ENCODE results near the gene RTEL1. TPM values are rescaled to one million over a fixed set of nuclear protein-coding genes. Genes with fewer than 3 reads are reported as not detected.

Gene RTEL1
- total RNA-seq, 1 experiment from 2014 or later: 6.4 TPM

DNA sequence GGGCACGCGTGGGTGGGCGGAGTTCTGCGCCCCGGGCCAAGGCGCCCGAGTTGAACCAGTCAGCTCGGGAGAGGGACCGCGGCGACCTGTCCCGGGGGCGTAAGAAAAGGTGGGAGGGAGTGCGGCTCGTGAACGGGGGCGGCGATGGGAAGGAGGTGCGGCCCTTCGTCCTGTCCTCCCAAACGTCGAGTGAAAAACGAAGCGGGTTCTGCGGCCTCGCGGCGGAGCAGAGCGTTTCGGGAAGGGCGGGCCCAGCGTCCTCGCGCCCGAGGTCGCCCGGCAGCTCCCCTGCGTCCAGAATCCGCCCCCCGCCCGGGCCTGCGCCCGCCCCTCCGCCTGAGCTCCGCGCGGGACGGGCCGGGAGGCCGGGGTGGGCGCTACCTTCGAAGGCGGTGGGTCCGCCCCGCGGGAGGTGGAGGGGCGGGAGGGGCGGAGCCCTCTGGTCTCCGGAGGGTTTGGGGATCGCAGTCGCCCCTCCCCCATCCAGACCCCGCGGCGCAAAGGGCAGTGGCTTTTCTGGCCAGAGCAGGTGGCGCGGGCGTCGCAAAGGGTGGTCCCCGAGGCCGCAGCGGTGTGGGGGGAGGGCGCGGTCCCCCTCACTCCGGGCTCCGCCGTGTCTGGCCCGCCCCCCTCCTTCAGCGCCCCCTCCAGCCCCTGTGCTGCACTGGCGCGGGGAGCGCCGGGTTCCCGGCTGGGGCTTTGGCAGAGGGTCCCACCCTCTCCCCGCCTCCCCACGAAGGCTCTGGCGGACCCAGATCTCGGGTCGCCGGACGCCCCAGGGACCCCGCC, 5.7 kb upstream of the RTEL1 start:
- H3K27ac ChIP-seq (ENCODE audit: low read length): no peak overlapping the region
- no peaks in the 10 kb centered on the region for H4K20me1 ChIP-seq (ENCODE audit: insufficient read depth, low read depth, low read length)
- no peak overlapping the region for H2AFZ ChIP-seq (ENCODE audit: low read length)
- H3K9ac ChIP-seq (ENCODE audit: low read length): no peak overlapping the region
- H3K4me1 ChIP-seq (ENCODE audit: low read length): peaks cover 3% of the 10 kb centered on the region
- H3K4me3 ChIP-seq (ENCODE audit: low read length): no peak overlapping the region
- no peak for DNase-seq
- H3K27me3 ChIP-seq (ENCODE audit: low read length): no peaks in the 10 kb centered on the region
- H3K36me3 ChIP-seq (ENCODE audit: insufficient read depth, low read length): no peaks in the 10 kb centered on the region
- no peaks in the 10 kb centered on the region for H3K9me3 ChIP-seq (ENCODE audit: low read length)
- no peaks in the 10 kb centered on the region for H3K79me2 ChIP-seq (ENCODE audit: low read length)
- H3K9me2 ChIP-seq (replicated peaks; ENCODE audit: insufficient read depth, low read length): no peaks in the 10 kb centered on the region
- no peak overlapping the region for H3K4me2 ChIP-seq (ENCODE audit: low read depth, low read length, poor library complexity, severe bottlenecking)

DNA sequence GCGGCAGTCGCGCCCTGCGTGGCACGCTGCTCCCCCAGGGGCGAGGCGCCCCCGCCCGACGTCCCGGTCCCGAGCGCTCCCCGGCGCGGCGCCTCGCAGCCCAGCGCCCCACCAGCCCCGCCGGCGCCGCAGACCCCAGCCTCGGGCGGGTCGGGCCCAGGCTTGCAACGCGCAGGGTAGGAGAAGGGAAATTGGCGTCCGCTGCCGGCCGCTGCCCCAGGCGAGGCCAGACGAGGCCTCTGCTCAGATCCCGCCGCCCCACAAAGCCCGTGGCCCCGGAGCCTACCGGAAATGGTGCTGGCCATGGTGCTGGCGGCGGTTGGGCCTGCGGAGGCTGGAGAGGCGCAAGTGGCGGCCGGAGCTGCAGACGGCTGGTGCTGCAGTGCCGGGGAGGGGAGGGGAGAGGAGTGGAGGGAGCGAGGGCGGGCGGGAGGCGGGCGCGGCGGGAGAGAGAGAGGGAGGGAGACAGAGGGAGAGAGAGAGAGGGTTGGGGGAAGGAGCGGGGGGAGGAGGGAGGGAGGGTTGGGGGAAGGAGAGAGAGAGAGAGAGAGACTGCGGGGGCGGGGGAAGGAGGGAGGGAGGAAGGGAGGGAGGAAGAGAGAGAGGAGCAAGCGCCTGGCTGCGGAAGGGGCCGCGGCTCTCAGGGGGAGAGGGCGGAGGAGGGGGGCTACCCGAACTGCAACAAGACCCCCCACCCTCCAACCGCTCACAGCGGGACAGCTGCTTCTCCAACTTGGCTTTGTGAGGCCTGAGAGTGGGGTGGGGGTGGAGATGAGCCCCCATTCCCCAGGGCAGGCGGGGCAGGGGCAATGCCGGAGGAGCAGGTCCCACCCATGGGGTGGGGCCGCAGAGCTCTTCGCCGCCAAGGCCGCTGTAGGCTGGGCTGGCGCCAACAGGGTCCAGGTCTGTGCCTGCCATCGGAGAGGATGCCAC, 4.8 kb upstream of the RTEL1 start, which contains the start of gene STMN3:
STMN3 (minus strand) TSS at position 384 of the 933 bp plus-strand sequence; CDS start at position 305, 79 bp downstream.
- H3K9ac ChIP-seq (ENCODE audit: low read length): no peak within 1 kb of the TSS
- no peak within 1 kb of the TSS for H2AFZ ChIP-seq (ENCODE audit: low read length)
- H3K4me3 ChIP-seq (ENCODE audit: low read length): no peak within 1 kb of the TSS
- H3K4me1 ChIP-seq (ENCODE audit: low read length): peaks cover 9% of the 10 kb centered on the region
- no peaks in the 10 kb centered on the region for H3K27me3 ChIP-seq (ENCODE audit: low read length)
- no peaks in the 10 kb centered on the region for H3K36me3 ChIP-seq (ENCODE audit: insufficient read depth, low read length)
- no peak within 1 kb of the TSS for H3K4me2 ChIP-seq (ENCODE audit: low read depth, low read length, poor library complexity, severe bottlenecking)
- DNase-seq: no peak
- H3K27ac ChIP-seq (ENCODE audit: low read length): no peak within 1 kb of the TSS
- no peaks in the 10 kb centered on the region for H3K9me3 ChIP-seq (ENCODE audit: low read length)
- no peaks in the 10 kb centered on the region for H4K20me1 ChIP-seq (ENCODE audit: insufficient read depth, low read depth, low read length)
- no peaks in the 10 kb centered on the region for H3K9me2 ChIP-seq (replicated peaks; ENCODE audit: insufficient read depth, low read length)
- no peaks in the 10 kb centered on the region for H3K79me2 ChIP-seq (ENCODE audit: low read length)

DNA sequence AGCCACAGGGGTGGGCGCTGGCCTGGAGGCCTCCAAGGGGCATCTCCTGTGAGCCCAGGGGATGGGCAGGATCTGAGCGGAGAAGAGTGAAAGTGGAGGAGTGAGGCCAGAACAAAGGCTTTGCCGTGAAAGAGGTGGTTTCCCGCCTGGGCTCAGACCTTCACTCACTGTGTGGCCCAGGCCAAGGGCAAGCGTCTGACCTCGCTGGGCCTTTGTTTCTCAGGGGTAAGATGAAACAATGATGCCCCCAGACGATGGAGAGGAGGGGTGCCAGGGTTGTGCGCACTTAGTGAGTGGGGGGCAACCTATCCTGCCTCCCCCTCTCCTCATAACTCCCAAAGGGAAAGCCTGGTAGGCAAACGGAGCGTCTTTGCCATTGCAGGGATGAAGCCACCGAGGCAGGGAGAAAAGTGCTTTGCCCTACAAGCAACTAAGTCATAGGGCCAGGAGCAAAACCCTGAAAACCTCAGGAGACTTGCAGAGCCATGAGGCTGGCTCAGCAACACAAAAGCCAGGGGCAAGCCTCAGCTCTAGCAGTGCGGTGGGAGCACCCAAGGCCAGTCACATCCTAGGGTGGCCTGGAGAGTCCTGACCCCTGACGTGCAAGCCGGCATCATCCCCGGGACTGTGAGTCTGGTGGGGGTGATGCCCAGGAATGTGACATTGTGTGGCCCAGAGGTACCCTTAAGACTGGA, 4.0 kb upstream of the RTEL1 start:
- Histone ChIP-seq H3K4me1 (ENCODE audit: low read length) (peaks cover 12% of the 10 kb centered on the region), H3K9me2 (replicated peaks; ENCODE audit: insufficient read depth, low read length) (no peaks in the 10 kb centered on the region), H3K9me3 (ENCODE audit: low read length) (no peaks in the 10 kb centered on the region), H4K20me1 (ENCODE audit: insufficient read depth, low read depth, low read length) (no peaks in the 10 kb centered on the region), H3K27ac (ENCODE audit: low read length) (no peak overlapping the region), H3K9ac (ENCODE audit: low read length) (no peak overlapping the region), H2AFZ (ENCODE audit: low read length) (no peak overlapping the region), H3K79me2 (ENCODE audit: low read length) (peaks cover 6% of the 10 kb centered on the region), H3K4me3 (ENCODE audit: low read length) (no peak overlapping the region), H3K27me3 (ENCODE audit: low read length) (no peaks in the 10 kb centered on the region), H3K36me3 (ENCODE audit: insufficient read depth, low read length) (no peaks in the 10 kb centered on the region), H3K4me2 (ENCODE audit: low read depth, low read length, poor library complexity, severe bottlenecking) (no peak overlapping the region)
- no peak for DNase-seq

DNA sequence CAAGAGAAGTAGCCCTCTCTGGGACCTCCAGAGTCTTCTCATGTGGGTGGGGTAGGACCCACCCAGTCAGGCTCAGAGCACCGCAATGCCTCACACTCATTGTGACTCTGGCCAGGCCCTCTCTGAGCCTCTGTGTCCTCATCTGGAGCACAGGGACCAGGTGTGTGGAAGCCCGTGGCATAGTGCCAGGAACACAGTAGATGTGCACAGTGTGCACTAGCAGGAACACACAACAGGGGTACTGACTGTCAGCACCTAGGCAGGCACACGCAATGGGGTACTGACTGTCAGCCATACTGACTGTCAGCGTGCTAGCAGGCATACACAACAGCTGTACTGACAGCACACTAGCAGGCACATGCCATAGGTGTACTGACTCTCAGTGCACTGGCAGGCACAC, 2.9 kb upstream of the RTEL1 start:
- Histone ChIP-seq H3K9me3 (ENCODE audit: low read length) (no peaks in the 10 kb centered on the region), H3K27me3 (ENCODE audit: low read length) (no peaks in the 10 kb centered on the region), H3K4me1 (ENCODE audit: low read length) (peaks cover 18% of the 10 kb centered on the region), H3K9ac (ENCODE audit: low read length) (no peak overlapping the region), H3K9me2 (replicated peaks; ENCODE audit: insufficient read depth, low read length) (no peaks in the 10 kb centered on the region), H3K4me2 (ENCODE audit: low read depth, low read length, poor library complexity, severe bottlenecking) (no peak overlapping the region), H3K79me2 (ENCODE audit: low read length) (peaks cover 14% of the 10 kb centered on the region), H4K20me1 (ENCODE audit: insufficient read depth, low read depth, low read length) (no peaks in the 10 kb centered on the region), H3K4me3 (ENCODE audit: low read length) (no peak overlapping the region), H2AFZ (ENCODE audit: low read length) (no peak overlapping the region), H3K36me3 (ENCODE audit: insufficient read depth, low read length) (no peaks in the 10 kb centered on the region), H3K27ac (ENCODE audit: low read length) (no peak overlapping the region)
- DNase-seq: no peak

DNA sequence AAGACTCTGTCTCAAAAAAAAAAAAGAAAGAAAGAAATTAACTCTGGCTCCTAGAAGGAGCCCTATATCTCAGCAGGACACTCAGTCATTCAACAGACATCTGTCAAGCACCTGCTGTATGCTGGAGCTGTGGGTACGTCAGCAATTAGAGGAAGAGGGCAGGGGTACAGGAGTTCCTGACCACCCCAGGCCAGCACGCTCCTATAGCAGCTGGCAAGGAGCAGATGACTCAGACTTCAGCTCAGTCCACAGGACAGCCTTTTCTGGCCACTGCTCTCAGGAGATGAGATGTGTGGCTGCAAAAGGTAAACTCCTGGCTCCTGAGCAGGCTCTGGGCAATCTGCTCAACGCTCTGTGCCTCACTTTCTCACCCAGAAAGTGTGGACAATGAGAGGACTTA, 1.7 kb upstream of the RTEL1 start:
- Histone ChIP-seq H3K27ac (ENCODE audit: low read length) (no peak overlapping the region), H3K9ac (ENCODE audit: low read length) (no peak overlapping the region), H2AFZ (ENCODE audit: low read length) (no peak overlapping the region), H3K4me2 (ENCODE audit: low read depth, low read length, poor library complexity, severe bottlenecking) (no peak overlapping the region), H3K9me3 (ENCODE audit: low read length) (no peaks in the 10 kb centered on the region), H4K20me1 (ENCODE audit: insufficient read depth, low read depth, low read length) (no peaks in the 10 kb centered on the region), H3K4me1 (ENCODE audit: low read length) (peaks cover 18% of the 10 kb centered on the region), H3K27me3 (ENCODE audit: low read length) (no peaks in the 10 kb centered on the region), H3K36me3 (ENCODE audit: insufficient read depth, low read length) (no peaks in the 10 kb centered on the region), H3K9me2 (replicated peaks; ENCODE audit: insufficient read depth, low read length) (no peaks in the 10 kb centered on the region), H3K4me3 (ENCODE audit: low read length) (no peak overlapping the region), H3K79me2 (ENCODE audit: low read length) (peaks cover 16% of the 10 kb centered on the region)
- no peak for DNase-seq

DNA sequence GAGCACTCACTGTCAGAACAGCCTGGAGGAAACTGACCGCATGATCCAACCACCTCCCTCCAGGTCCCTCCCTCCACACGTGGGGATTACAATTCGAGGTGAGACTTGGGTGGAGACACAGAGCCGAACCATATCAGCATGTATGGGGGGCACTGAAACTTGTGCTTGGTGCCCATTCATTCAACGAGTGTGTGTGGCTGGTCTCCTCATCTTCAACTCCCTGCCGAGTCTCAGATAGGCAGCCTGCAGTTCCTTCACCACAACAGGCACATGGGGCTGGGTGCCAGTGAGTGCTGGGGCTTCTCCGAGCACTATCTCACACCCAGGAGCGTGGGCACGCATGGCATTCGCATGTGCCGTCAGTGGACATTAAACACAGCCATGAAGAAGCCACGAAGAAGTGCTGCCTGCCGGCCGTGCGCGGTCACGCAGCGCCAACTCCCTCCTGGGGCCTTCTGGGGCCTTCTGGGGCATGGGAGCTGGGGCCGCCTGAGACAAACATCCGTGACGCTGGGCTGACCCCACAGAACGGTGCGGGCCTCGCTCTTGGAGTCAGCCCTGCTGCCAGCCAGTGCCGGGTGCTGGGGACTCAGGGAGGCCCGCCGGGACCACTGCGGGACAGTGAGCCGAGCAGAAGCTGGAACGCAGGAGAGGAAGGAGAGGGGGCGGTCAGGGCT, 714 bp upstream of the RTEL1 start:
- H4K20me1 ChIP-seq (ENCODE audit: insufficient read depth, low read depth, low read length): no peaks in the 10 kb centered on the region
- H3K9ac ChIP-seq (ENCODE audit: low read length): peak overlapping the region; percentile 93
- peak overlapping the region; percentile 92 for H2AFZ ChIP-seq (ENCODE audit: low read length)
- no peaks in the 10 kb centered on the region for H3K9me3 ChIP-seq (ENCODE audit: low read length)
- H3K4me2 ChIP-seq (ENCODE audit: low read depth, low read length, poor library complexity, severe bottlenecking): peak overlapping the region; percentile 91
- H3K4me3 ChIP-seq (ENCODE audit: low read length): peak overlapping the region; percentile 98
- no peaks in the 10 kb centered on the region for H3K9me2 ChIP-seq (replicated peaks; ENCODE audit: insufficient read depth, low read length)
- 0 out of 2 replicates have a peak overlapping the region, but pooled peaks have one; percentile 41 for H3K27ac ChIP-seq (ENCODE audit: low read length)
- no peaks in the 10 kb centered on the region for H3K36me3 ChIP-seq (ENCODE audit: insufficient read depth, low read length)
- peaks cover 16% of the 10 kb centered on the region for H3K79me2 ChIP-seq (ENCODE audit: low read length)
- peak; percentile 61 for DNase-seq
- peaks cover 18% of the 10 kb centered on the region for H3K4me1 ChIP-seq (ENCODE audit: low read length)
- H3K27me3 ChIP-seq (ENCODE audit: low read length): no peaks in the 10 kb centered on the region

DNA sequence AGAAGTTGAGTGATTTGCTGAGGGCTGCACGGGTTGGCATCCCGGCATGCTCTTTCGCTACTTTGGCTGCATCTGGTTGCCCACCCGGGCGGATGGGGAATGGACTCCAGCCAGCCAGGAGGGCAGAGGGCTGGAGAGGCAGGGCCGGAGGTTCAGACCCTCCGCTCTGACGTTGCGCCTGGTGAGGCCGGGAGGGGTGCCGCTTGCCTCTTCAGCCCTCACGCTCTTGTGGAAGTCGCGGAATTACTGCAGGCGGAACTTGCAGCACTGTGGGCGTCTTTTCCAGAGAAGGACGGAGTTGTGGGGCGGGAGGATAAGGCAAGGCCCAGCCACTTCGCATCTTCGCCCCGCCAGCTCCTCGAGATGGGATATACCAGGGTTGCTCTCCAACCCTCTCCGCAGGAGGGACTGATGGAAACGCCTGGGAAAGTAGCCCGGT, 656 bp downstream of the RTEL1 start:
- Histone ChIP-seq H3K9me3 (ENCODE audit: low read length) (no peaks in the 10 kb centered on the region), H3K36me3 (ENCODE audit: insufficient read depth, low read length) (no peaks in the 10 kb centered on the region), H3K4me2 (ENCODE audit: low read depth, low read length, poor library complexity, severe bottlenecking) (peak overlapping the region; percentile 91), H3K27me3 (ENCODE audit: low read length) (no peaks in the 10 kb centered on the region), H3K79me2 (ENCODE audit: low read length) (peaks cover 16% of the 10 kb centered on the region), H3K9ac (ENCODE audit: low read length) (peak overlapping the region; percentile 93), H2AFZ (ENCODE audit: low read length) (peak overlapping the region; percentile 94), H3K27ac (ENCODE audit: low read length) (no peak overlapping the region; the same call in 1 of the 2 replicates), H4K20me1 (ENCODE audit: insufficient read depth, low read depth, low read length) (no peaks in the 10 kb centered on the region), H3K4me1 (ENCODE audit: low read length) (peaks cover 18% of the 10 kb centered on the region), H3K9me2 (replicated peaks; ENCODE audit: insufficient read depth, low read length) (no peaks in the 10 kb centered on the region), H3K4me3 (ENCODE audit: low read length) (peak overlapping the region; percentile 98)
- peak; percentile 74 for DNase-seq
